NCI-H82 treated with DMSO at 0.1 percent for 48 hours (cell line): ENCODE data around the gene QPCTL.

Experiments
- DNase-seq: peaks from one replicate; lab custom pipeline; 2025; ENCODE audit not compliant: unreplicated experiment; lab: John Stamatoyannopoulos, UW

The QPCTL gene

DNA sequence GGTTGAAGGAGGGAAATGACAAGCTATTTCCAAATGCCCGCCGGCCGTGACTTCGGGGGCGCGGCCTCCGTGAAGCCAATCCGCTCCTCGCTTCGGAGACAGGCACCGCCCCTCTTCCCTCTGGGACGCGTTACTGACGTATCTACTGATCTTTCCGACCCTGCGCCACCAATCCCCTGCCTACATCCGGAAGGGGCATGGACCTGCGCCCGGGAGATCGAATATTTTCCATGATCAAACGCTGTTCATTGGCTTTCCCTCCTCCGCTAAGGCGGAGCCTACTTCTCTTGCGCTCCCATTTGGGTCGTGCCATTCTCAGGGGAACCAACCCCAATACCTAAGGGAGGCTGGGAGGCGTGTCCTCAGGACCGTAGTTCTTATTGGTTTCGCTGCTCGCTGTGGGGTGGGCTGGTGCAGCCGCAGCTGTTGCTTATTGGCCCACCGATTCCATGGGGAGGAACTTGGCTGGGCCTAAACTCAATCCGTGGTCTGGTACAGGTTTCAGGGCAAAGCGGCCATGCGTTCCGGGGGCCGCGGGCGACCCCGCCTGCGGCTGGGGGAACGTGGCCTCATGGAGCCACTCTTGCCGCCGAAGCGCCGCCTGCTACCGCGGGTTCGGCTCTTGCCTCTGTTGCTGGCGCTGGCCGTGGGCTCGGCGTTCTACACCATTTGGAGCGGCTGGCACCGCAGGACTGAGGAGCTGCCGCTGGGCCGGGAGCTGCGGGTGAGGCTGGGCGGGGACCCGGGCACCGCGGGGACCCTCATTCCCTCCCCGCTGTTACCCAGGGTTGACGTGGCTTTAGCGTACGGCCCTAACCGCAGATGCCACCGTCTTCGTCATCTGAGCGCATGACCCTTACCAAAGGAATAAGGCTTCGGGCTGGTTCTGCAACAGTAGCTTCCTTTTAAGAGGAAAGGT, at the start of gene QPCTL:
Gene QPCTL, plus strand, starts transcription at position 480 of the 919 bp plus-strand sequence. Its CDS starts 38 bp downstream, at position 518.
- peak; percentile 99 for DNase-seq

DNA sequence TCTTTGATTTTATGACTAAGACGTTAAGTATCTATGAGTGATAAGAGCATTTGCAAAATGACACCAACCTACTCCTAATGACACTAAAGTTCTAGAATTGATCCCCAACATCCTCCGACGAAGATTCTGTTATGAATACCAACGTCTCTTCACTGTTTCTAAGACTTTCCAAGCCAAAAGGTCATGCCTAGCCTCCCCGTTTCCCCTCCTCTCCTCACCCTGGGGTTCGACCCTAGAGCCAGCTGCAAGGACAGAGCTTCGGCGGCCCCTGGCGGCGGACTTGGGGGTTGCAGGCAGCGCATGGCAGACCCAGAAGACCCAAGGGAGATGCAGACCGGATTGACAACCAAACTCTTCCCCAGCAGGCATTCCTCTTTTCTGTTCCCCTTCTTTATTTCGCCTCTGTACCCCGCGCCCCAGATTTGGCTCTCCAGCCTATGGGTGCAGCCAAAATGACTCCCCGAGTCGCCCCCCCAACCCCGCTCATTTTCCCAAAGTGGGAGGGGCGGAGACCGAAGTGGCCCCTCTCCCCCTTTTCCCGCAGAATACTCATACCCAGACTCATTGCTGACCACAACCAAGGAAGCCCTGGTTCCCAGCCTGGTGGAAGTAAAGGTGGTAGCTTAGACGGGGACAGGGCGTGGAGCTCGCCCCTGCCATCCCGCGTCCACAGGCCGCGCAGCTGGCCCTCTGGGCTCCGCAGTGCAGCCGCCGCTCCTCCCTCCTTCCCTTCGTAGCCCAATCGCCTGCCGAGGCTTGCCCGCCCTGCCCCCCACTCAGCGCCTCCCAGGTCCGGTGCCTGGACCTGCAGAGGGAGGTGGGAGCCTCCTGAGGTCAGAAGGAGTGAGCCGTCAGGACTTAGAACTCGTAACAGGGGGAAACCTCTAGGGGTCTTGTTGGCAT, 49.2 kb upstream of the QPCTL start:
- DNase-seq, result peak; percentile 80

DNA sequence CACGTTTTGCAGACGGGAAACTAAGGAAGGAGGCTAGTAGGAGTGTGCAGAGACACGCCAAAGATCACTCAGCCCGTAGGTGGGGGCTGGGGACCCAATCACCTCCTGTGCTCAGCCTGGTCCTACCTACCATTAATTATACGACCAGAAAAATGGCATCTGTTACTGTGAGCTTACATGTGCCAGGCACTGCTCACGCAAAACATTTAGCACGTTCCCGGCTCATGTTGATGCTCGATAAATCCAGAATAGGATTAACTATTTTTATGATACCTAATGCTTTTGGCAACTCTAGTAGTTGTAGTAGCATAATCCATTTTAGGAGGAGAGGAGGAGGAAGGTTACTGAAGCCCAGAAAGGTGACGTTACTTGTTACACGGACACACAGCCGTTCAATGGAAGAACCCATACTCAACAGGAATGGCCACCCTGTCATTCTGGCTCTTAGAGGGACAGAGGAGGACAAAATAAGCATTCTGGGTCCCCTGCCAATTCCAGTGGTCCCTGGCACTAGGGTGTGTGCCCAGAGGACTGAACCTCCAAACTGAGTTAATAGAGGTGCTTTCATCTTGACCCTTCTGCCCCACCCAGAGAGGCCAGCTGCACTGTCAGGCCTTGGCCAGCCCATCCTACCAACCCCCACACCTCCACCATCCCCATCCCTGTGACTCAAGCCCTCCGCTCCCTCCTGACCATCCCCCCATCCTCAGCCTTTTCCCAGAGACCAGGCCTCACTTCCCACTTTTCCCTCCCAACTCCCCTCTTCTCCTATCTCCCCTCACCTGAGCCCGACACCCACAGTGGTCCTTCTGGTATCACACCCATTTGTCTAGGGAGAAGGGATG, 48.3 kb upstream of the QPCTL start:
- DNase-seq, result peak; percentile 68

DNA sequence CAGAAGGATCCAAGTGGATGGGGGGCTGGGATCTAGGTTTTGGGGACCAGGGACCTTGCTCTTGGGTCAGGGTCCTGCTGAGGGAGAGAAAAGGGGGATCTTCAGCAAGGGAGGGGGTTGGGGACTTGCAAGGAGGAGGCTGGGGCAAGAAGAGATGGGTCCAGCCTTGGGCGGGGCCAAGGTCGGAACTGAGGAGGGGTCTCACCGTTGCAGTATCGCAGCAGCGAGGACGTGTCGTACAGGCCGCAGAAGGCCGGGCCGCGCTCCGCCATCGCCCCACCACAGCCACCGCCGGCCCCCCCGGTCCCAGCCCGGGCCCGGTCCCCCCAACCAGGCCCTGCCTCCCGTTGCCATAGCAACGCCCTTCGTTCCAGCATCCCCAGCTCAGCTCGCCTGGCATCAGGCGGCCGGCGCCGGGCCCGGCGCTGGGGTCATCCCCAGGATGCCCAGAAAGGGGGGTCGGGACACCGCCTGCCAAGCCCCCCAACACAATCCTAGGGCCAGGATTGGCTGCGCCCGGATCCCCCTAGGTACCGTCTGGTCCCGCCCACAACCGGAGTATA, 47.3 kb upstream of the QPCTL start:
- no peak for DNase-seq

DNA sequence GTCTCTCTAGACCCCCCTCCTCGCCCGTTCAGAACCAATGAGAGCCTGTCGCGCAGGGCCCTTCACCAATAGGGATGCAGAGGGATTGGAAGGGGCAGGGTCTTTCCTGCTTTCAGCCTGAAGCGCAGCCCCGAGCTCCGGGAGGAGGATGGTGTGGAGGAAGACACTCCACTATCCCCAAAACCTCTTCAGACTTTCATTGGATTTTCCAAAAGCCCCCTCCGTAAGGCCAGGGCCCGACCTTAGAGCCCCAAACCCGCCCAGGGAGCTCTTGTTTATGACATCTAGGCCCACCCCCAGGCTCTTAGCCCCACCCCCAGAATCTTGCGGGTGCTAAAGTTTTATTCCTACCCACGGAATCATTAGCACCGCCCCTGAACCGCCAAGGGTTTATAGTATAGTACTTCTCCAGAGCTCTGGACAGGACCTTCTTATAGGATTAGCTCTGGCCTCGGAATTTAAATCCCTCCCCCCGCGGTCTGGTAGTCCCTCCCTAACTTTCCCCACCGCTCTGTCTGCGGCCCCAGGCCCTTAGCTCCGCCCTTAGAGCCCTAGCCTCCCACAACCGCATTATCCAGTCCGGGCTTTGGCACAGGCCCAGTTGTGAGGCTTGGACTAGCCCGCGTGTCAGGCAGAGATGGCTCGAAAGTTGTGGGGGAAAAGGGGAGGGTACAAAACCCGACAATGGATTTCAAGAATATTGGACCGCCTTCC, 46.7 kb upstream of the QPCTL start:
- peak; percentile 99 for DNase-seq

DNA sequence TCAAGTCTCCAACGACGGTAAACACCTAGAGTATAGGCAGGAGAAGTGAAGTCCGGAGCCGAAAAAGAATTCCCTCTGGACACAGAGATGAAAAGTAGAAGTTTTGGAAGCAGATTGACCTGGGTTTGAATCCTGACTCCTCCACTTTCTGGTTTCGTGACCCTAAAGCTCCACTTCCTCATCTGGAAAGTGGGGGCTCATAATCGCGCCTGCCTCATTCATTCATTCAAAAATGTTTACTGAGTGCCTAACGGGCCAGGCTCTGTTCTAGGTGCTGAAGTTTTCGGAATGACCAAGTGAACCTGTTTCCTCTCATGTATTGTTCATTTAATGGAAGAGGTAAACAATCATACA, 46.1 kb upstream of the QPCTL start:
- DNase-seq, result no peak

DNA sequence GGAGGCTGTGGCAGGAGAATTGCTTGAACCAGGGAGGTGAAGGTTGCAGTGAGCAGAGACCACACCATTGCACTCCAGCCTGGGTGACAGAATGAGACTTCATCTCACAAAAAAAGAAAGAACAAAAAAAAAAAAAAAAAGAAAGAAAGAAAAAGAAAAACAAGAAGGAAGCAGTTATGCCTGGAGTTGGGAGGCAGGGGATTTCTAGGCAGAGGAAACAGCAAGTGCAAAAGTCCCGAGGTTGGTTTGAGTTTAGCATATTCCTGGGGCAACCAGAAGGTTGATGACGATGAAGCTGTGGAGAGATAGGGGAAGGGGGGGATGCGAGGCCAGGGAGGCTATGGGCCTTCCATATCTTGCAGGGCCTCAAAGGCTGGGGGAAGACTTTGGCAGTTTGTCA, 41.7 kb upstream of the QPCTL start:
- DNase-seq, result no peak

DNA sequence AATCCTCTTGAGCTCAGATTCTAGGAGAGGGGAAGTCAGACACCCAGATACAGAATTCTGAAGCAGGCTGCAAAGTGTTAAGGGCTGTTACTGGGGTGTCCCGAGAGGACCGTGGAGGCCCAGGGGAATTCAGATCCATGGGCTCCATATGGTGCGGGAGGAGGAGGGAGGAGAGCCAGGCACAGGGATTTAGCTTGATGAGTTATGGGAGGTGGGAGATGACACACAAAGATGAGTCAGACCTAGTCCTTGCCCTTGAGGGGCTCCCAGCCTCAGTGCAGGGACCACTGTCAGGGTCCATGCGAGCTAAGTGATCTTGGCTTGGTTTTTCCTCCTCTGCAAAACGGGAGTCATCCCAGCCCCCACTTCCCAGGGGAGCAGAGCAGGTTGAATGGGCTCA, 38.8 kb upstream of the QPCTL start:
- DNase-seq, result peak; percentile 99

DNA sequence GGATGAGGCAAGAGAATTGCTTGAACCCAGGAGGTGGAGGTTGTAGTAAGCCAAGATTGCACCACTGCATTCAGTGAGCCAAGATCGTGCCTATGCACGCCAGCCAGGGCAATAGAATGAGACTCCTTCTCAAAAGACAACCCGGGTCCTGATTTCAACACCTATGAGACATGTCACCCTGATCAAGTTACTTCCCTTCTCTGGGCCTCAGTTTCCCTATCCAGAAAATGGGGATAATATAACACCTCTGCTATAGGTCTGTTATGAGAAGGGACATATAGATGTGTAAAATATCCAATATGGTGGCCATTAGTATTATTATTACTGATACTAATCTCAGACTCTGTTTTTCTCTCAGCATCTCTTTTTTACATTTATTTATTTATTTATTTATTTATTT, 37.4 kb upstream of the QPCTL start:
- no peak for DNase-seq

DNA sequence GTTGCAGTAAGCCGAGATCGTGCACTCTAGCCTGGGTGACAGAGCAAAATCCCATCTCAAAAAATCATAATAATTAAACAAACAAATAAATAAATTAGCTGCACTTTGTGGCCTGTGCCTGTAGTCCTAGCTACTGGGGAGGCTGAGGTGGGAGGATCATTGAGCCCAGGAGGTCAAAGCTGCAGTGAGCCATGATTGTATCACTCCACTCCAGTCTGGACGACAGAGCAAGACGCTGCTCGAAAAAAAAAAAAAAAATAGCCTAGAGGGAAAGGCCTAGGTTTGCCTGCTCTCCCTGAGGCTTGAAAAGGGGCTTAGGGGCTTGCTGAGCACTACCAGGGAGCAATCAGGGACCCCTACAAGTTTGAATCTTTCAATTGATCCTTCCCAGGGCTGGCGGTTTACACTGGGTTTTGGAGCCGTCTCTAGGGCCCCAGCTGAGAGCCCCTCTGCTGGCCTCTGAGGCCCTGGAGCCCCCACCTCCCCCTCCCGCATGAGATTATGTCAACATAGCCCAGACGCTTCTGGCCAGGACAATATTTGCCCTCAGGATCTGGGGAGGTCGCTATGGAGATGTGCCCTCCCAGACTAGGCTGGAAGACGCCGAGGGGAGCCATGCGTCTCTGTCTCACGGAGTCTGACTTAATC, 34.8 kb upstream of the QPCTL start:
- DNase-seq, result peak; percentile 77

DNA sequence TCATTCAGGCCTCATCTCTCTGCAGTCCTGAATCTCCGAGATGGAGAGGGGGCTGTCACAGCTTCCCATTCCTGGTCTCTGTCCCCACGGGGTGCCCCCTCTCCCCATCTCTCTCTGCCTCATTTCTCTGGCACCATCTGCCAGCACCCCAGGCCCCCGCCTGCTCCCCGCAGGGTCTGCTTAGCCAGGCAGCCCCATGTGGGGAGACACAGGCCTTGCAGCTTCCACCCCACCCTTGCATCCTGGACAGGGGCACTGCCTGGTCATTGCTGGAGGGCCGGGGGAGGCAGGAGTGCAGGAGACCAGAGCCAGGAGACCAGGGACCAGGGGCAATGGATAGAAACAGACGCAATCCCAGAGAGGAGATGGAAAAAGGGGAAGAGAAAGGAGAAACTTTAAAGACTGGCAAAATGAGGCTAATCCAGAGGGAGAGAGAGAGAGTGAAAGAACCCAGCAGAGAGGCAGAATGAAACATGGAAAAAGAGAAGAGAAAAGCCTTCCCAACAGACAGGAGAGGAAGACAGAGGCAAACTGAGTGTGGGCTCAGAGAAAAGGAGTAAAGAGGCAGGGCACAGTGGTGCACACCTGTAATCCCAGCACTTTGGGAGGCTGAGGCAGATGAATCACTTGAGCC, 33.3 kb upstream of the QPCTL start:
- DNase-seq, result no peak

DNA sequence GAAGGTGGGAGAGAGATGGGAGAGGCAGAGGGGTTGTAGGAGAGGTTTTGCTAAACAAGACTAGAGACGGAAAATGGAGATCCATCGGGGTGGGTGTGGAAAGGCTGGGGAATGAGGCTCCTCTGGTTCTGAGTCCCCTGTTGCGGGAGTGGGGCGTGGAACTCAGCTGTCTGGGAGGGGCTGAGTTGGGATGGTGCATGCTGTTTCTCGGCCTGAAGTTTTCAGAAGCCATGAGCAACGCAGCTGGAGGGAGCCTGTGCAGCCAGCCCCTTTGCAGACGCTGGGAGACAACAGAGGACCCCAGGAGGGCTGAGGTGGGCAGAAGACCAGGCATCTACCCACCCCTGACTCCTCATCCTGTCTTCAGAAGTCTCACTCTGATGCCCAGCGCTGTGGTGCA, 31.8 kb upstream of the QPCTL start:
- no peak for DNase-seq

DNA sequence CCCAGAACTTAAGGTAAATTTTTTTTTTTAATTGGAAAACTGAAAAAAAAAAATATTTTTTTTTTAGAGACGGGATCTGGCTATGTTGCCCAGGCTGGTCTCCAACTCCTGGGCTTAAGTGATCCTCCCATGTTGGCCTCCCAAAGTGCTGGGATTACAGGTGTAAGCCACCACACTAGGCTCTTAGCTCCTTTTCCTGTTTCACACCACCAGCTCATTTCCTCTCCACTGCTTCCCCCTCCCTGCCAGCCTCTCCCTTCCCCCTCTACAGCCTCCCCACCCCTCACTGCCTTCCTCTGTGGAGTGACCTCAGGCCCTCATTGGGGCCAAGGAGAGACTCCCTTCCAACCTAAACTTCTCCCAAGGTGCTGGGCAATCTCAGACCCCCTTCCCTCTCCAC, 28.7 kb upstream of the QPCTL start:
- no peak for DNase-seq

DNA sequence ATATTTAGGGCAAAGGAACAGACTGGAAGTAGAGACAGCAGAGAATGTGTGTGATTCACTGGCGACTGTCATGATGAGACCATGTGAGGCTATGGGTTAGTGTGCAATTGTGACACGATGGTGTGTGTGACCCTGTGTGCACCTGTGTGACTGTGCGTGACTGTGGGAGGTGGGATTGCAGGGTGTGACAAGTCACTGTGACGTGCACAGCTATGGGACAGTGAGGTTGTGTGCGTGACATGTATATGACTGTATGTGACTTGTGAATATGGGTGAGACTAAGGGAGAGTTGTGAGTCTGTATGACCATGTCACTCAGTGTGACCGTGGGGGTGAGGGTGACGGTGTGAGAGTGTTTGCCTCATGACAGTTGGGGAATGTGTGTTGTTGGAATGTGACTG, 27.9 kb upstream of the QPCTL start:
- no peak for DNase-seq

DNA sequence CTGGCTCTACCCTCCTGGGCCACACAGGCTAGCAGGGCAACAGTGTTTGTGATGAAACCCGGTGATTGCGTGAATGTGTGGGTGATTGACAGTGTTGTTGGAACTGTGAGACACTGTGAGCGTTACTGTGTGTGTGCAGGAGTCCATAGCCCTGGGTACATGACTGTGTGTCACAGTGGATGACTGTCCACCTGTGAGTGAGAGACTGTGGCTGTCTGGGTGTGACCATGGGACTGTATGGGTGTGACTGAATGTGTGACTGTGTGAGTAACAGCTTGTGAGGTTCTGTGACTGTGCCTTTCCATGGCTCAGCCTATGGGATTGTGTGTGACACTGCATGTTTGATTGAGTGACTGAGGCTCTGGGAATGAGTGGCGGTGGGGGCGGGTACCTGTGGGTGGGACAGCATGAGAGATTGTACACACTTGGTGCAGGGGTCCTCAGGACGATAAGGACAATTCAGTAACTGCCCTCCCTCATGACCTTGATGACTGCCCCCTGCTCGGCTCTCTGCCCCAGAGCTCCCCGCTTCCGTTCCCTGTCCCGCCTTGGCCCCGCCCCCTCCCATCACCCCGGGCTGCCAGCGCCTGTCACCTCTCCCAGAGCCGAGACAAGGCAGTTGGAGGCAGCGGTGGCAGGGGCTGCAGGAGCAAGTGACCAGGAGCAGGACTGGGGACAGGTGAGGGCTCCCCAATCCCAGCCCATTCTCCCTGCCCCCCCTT, 24.7 kb upstream of the QPCTL start, which contains the start of gene GIPR:
Gene GIPR, plus strand, starts transcription at position 602 of the 722 bp plus-strand sequence. CDS start 1,300 bp downstream, outside the sequence.
- DNase-seq, result peak; percentile 84

DNA sequence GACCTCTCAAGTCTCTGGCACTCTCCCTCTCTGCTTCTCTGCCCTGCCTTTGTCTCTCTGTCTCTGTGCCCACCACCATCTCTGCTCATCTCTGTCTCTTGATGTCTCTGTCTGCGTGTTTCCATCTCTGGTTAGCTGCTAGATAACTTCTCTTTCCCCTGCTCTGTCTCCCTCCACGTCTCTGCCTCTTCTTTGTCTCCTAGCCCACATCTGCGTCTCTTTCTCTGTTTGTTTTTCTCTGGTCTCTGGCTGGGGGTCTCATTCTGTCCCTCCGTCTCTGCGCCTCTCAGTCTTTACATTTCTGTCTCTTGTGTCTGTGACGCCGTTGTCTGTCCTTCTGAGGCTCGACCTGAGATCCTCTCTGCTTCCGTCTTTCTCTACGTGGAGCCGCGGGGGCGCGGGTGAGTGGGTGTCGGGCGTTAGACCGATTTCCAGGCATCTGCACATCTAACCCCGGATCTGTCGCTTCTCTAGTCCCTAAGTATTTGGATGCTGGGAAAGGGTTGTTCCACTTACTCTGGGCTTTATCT, 24.1 kb upstream of the QPCTL start:
- DNase-seq, result no peak

DNA sequence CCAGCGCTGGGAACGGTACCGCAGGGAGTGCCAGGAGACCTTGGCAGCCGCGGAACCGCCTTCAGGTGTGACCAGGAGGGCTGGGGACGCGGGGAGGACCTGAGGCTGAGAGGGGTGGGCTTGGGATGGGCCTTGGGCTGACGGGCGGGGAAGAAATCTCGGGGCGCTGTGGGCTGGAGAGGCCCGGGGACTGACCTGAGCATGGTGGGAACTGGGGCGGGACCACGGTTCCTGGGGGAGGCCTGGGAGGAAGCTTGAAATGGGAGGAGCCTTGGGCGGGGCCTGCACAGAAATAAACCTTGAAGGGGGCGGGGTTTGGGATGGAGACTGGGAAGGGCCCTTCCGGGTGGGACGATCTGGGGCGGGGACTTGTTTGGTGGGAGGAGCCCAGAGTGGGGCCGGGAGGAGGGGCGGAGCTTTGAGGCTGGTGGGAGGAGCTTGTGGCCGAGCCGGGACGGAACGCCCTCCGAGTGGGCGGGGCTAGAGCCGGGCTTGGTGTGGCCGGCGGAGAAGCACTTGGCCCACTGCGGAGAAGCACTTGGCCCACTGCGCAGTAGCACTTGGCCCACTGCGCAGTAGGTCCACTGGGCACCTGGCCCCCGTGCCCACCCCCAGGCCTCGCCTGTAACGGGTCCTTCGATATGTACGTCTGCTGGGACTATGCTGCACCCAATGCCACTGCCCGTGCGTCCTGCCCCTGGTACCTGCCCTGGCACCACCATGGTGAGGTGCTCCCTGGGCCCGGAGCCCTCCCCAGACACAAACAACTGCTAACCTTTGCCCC, 21.6 kb upstream of the QPCTL start:
- DNase-seq, result peak; percentile 62
